ENCODE results near the gene TMEM248.
"Not testable (repeated sequence)": the region's sequence is repeated elsewhere in the genome, so short reads cannot be mapped to it uniquely, and the experiment has no call there.

TMEM248 gene

DNA sequence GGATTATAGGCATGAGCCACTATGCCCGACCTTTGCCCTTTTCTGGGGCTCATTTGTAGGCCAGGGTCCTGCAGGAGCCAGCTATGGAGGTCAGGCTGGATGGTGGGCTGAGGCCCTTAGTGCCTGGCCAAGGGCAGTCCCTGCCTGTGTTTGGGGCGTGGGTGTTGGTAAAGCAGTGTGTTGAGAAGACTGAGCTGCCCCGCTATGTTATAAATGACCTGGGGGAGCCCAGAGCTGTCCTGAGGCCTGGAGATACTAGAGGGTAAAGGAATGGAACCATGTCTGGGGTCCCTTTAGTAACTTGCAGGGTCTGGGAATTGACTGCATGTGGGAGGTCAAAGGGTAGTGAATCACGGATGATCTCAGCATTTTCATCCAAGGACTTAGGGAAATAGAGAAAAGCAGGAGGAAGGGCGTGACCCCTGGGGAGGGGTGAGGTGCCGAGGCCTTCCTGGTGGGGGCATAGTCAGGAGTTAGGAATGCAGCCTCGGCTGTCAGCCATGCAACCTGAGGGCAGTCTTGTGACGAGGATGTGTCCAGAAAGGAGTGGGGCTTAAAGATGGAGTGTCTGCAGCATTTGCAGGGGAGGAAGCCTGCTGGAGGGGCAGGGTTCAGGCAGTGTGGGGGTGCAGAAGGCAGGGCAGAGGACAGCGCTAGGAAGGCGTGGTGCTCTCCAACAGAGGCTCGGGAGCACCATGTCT is 31.5 kb downstream of the TMEM248 start:
- no peak for DNase-seq

DNA sequence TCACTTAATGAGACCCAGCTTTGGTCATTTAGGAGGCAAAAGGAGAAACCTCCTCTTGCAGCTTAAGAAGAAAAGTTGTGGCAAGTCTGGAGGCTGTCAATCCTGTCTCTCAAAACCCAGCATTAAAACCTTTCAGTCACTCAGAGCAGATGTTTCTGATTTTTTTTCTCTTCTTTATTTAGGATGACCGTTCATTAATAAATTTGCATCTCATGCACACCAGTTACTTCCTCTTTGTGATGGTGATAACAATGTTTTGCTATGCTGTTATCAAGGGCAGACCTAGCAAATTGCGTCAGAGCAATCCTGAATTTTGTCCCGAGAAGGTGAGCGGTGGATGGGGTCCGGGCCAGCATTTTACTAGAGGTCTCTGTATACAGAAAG is 32.0 kb downstream of the TMEM248 start:
- no peak for DNase-seq

GRCh38 chr7:66957595-66958290 is 36.7 kb downstream of the TMEM248 start:
- DNase-seq = no peak

GRCh38 chr7:66958538-66959350 is 37.7 kb downstream of the TMEM248 start:
- no peak for DNase-seq

DNA sequence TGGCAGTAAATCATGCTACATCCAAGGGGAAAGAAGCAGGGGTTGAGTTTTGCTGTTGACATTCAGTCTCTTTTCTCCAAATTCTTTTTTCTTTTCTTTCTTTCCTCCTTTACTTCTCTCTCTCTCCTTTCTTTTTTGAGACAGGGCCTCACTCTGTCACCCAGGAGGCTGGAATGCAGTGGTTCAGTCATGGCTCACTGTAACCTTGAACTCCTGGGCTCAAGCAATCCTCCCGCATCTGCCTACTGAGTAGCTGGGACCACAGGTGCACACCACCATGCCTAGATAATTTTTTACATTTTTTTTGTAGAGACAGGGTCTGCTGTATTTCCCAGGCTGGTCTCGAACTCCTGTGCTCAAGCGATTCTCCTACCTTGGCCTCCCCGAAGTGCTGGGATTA is 39.2 kb downstream of the TMEM248 start:
- DNase-seq = no peak

DNA sequence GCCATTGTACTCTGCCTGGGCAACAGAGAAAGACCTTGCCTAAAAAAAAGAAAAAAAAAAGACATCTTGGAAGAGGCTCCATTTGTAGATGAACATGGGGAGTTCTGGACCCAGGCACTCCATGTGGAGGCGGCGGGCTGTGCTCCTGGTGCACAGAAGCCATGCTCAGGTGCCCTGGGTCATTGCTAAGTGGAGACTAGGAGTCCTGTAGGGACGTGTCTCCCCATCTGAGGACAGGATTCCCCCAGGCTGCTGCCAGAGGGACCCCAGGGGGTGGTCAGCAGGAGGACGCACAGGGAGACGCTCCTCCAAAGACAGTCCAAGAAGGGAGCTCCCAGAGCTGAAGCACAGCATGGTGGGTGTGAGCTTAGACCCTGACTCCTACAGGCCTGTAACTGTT is 40.1 kb downstream of the TMEM248 start:
- no peak for DNase-seq

GRCh38 chr7:66964411-66964810 is 43.4 kb downstream of the TMEM248 start:
- DNase-seq = no peak

- no peak for DNase-seq
Measured at GRCh38 chr7:66967029-66967428, 46.0 kb downstream of the TMEM248 start.

DNA sequence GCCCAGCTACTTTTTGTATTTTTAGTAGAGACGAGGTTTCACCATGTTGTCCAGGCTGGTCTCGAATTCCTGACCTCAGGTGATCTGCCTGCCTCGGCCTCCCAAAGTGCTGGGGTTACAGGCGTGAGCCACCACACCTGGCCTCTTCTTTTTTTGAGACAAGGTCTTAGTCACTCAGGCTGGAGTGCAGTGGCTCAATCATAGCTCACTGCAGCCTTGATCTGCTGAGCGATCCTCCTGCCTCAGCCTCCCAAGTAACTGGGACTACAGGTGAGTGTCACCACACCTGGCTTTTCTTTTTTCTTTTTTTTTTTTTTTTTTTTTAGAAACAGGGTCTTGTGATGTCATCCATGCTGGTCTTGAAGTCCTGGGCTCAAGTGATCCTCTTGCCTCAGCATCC is 48.0 kb downstream of the TMEM248 start:
- not testable (repeated sequence) for DNase-seq

GRCh38 chr7:66970310-66970709 is 49.3 kb downstream of the TMEM248 start:
- DNase-seq = no peak

GRCh38 chr7:66974986-66975590 is 54.1 kb downstream of the TMEM248 start:
- DNase-seq = no peak

DNA sequence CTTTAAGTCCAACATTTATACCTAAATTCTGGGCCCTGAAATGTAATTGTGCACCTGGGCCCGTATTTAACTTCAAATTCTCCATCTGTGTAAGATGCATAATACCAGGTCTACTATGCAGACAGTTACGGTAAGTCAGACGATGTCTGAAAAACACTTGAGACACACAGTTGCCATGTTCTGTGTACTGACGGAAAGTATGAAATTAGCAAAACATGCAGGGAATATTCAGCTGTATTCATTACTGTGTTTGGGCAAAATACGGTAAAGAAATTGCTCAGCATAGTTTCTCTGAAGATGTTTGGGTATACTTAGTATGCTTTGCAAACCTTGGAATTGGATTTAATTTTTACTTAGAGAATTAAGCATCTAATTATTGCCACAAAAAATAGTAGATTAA is 57.3 kb downstream of the TMEM248 start:
- DNase-seq = not testable (repeated sequence)

DNA sequence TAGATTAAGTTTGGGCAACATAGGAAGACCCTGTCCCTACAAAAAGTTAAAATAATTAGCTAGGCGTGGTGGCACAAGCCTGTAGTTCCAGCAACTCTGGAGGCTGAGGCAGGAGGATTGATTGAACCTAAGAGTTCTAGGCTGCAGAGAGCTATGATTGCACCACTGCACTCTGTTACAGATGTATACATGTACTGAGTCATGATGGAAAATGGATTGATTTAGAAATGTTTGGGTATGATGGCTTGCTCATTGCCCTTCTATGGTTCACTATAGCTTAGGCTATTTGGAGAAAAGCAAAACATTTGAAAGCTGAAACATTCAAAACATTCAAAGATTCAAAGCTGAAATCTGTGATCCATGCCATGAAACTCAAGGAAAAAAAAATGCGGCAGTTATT is 58.0 kb downstream of the TMEM248 start:
- DNase-seq = not testable (repeated sequence)

GRCh38 chr7:66980336-66980735 is 59.3 kb downstream of the TMEM248 start:
- DNase-seq = not testable (repeated sequence)

DNA sequence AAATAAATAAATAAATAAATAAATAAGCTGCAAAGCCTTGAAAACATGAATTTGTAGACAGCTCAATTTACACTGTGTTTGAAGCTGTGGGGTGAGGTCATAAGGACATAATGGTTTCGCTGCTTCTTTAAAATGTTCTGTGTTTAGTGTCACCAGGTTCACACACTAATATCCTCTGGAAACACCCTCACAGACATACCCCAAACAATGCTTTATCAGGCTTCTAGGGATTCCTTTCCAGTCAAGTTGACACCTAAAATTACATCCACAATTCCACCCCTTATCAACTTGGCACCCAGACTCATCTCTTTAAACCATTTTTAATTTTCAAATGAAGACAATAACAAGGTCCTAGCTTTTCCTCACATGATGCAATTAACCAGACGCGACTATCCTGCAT is 68.5 kb downstream of the TMEM248 start:
- not testable (repeated sequence) for DNase-seq

DNA sequence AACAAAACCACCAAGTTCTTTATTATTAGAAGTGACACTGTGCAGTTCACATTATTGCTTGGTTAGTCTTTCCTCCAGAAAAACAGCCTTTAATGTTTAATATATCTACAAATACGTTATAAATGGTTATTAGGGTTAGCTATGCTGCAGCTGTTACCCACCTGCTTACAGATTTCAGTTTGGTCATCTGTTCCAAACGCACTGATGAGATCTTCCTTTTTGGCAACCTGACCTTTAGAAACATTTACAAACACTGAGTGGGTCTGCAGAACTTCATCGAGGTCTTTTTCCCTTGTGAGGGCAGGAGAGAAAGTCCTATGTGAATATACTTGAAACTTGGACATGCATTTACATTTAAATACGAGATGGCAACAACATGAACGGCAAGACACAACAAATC is 73.0 kb downstream of the TMEM248 start:
- DNase-seq = not testable (repeated sequence)

DNA sequence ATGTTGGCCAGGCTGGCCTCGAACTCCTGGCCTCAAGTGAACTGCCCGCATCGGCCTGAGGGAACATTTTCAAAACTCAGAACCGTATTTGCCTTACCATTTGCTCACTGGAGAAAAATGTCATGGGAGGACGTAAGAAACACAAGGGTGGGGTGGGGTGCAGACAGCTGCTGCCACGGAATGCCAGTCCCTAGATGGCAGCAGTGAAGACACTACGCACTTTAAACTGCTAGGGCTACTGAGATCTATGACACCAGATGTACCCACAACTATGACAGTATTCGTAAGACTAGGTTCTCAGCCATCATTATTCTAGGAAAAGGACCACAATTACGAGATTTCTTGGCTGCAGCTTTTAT is 73.6 kb downstream of the TMEM248 start:
- DNase-seq = peak; percentile 67

- peak; percentile 99 for DNase-seq
Measured at GRCh38 chr7:66995050-66995776, 74.2 kb downstream of the TMEM248 start, which contains the start of gene SBDS. SBDS (minus strand) TSS chr7:66995586; CDS start chr7:66995417, 169 bp downstream.

DNA sequence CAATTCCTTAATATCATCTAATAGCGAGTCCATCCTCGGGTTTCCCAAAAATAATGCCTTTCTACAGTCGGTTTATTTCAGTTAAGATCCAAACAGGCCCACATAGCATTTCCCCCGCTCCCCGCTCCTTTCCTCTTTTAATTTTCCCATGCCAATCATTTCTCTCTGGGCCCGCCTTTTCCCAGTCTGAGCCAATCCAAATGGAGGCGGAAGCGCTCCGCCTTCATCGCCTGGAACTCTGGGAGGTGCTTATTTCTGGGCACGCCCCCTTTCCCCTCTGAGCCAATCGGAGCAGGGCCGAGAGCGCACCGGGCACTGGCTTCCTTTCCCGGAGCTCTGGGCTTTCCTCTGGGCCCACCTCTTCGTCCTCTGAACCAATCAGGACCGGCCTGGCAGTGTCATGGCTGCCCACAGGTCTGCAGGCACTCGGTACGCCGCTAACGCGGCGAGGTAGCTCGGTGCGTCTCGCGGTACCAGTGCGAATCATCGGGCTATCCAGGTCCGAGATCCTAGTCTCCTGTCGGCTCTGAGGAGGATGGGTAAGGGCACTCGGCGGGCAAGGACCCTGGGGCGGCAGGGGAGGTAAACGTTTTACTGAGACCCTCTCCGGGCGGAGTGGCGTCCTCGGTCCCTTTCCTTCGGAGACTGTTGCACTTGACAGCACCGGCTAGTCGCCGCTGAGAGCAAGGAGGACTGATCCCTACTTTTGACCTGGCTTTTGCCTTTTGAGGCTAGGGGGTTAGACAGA is 75.6 kb downstream of the TMEM248 start, which contains the start of gene TYW1:
TYW1 (plus strand) TSS at position 390 of the 748 bp plus-strand sequence; CDS start at position 536, 146 bp downstream.
- peak; percentile 99 for DNase-seq

GRCh38 chr7:67000601-67001258 is 79.7 kb downstream of the TMEM248 start:
- DNase-seq = peak; percentile 35

DNA sequence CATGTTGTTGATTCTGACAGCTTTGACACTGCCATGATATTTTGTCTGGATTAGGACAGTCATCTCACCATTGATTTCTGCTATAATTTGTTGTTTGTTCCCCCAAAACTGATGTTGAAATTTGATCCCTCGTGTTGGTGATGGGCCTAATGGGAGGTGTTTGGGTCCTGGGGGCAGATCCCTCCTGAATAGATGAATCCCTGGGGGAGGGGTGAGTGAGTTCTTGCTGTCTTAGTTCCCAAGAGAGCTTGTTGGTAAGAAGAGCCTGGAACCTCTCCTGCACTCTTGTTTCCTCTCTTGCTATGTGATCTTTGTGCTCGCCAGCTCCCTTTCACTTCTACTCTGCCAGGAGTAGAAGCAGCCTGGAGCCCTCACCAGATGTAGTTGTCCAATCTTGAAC is 83.1 kb downstream of the TMEM248 start:
- not testable (repeated sequence) for DNase-seq
